Hypothalamus (tissue), 51 donors: ENCODE results near the gene KIAA0586.
"Not testable (repeated sequence)": the region's sequence is repeated elsewhere in the genome, so short reads cannot be mapped to it uniquely, and the experiment has no call there.

Source experiments
- DNase-seq, 51 donors: peaks; one replicate each; lab custom pipeline; 2025; lab: John Stamatoyannopoulos, UW

The KIAA0586 gene

GRCh38 chr14:58541633-58542022 lies 114.1 kb downstream of the KIAA0586 start:
- DNase-seq: no peak

- no peak for DNase-seq
These were observed 115.7 kb downstream of the KIAA0586 start for GRCh38 chr14:58543253-58543652.

- DNase-seq: no peak
These were observed 120.1 kb downstream of the KIAA0586 start for GRCh38 chr14:58547649-58548048.

GRCh38 chr14:58549105-58549757 lies 121.7 kb downstream of the KIAA0586 start:
- peak in 1 of 51 donors; percentile 4 for DNase-seq

DNA sequence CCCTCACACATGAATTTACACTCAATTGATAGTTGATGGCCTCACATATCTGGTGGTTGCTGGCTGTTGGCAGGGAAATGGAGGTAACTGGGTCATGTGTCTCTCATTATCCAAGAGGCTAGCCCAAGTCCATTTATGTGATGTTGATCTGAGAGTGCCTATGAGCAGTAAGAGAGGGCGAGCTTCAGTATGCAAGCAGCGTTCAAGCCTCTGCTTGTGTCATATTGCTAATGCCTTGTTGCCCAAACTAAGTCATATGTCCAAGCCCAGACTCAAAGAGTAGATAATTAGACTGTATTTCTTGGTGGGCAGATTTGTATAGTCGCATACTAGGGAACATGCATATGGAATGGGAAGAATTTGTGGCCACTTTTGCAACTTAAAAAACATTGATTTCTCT lies 126.4 kb downstream of the KIAA0586 start:
- no peak for DNase-seq

- no peak for DNase-seq
These were observed 128.1 kb downstream of the KIAA0586 start for GRCh38 chr14:58555647-58556046.

DNA sequence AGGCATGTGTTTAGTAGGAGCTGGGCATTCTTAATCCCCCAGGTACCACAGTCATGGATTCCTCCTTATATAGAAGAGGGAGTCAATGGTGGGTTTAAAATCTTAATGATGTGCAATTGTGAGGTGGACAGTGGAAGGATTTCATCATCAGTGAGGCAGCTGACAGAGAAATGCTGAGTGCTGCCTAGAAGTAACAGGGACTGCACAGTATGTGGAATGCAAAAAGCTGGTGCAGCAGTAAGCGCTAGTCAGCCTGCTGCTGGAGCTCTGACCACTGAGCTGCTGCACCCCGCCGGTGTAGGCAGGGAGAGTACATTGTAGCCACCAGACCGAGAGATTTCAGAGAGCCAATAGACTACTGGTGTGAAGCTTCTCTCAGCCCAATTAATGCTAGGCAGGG lies 129.7 kb downstream of the KIAA0586 start:
- no peak for DNase-seq

- DNase-seq: no peak
These were observed 132.7 kb downstream of the KIAA0586 start for GRCh38 chr14:58560208-58560607.

GRCh38 chr14:58562141-58562540 lies 134.6 kb downstream of the KIAA0586 start:
- DNase-seq: no peak

DNA sequence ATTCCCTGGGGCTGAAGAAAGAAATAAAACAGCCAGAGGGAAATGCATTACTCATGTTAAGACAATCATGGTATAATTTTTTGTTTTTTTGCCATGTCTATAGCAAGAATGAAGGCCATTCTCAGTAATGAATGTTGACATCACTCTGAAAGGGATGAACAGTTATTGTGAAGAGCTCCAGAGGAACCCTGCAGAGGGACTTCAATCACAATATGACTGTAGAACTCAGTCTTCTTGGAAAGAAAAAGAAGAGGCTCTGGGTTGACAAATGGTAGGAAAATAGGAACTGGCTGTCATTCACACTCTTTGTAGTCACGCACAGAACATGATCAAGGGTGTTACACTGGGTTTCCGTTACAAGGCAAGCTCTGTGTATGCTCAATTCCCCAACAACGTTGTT lies 136.5 kb downstream of the KIAA0586 start:
- DNase-seq: no peak

DNA sequence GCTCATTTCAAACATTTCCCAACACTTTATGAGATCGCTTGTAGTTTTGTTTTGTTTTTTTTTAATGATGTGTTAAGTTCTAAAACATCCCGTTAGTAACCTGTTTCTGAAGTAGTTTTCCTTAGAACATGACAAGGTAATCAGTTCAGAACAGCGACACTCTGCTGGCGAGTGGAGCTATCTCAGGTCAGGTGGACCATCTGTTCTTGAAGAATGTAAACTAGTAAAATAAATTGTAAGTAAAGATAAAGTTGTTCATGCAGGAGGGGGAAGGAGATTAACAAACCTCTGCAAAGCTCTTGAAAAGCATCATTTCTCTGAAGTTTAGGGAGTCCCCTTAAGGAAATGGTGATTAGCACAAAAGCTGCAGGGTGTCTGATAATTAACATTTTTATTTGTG lies 138.3 kb downstream of the KIAA0586 start:
- DNase-seq: no peak

DNA sequence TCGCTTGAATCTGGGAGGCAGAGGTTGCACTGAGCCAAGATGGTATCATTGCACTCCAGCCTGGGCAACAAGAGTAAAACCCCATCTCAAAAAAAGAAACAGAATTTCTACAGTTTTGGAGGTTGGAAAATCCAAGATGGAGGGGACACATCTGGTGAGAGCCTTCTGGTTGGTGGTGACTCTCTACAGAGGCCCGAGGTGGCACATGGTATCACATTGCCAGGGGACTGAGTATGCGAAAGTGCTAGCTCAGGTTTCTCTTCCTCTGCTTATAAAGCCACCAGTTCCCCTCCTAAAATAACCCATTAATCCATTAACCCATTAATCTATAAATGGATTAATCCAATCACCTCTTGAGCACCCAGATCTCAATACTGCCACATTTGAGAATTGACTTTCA lies 139.5 kb downstream of the KIAA0586 start:
- DNase-seq: no peak

DNA sequence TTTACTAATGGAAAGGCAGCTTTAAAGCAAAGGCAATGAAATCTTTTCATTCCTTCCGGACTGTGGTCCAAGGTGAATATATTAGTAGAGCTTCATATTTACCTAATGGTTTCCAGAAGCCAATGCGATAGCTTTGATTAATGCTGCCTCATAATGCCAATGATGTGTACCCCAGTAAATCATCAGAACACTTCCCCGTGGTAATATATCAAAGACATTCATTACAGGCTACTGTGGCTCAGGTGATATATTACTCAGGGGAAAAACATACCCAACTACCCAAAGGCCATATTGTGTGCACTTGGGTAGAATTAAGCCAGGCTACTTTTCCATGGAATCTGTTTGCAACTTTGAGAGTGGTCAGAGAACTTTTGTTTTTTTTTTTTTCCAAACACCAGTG lies 140.8 kb downstream of the KIAA0586 start:
- no peak for DNase-seq

GRCh38 chr14:58571256-58571655 lies 143.7 kb downstream of the KIAA0586 start:
- DNase-seq: no peak

GRCh38 chr14:58571769-58572472 lies 144.4 kb downstream of the KIAA0586 start:
- peak in 1 of 51 donors; percentile 39 for DNase-seq

DNA sequence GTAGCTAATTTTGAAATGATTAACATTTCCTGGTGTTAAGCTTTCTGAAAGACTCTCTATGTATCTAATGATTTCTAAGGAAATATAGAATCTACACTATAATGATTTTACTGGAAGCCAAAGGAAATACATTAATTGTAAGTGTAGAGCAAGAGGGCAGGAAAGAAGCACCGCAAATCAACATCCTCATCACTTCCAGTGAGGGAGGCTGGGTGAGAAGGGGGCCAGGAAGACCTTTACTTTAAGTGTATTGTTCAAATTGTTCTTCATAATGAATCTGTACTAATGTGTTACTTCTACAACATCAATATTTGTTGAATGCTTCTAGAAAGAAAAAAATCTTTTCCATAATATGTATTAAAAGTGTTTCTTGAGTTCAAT lies 144.9 kb downstream of the KIAA0586 start:
- no peak for DNase-seq

- DNase-seq: no peak
These were observed 145.3 kb downstream of the KIAA0586 start for GRCh38 chr14:58572863-58573262.

GRCh38 chr14:58574623-58575022 lies 147.1 kb downstream of the KIAA0586 start:
- DNase-seq: no peak

DNA sequence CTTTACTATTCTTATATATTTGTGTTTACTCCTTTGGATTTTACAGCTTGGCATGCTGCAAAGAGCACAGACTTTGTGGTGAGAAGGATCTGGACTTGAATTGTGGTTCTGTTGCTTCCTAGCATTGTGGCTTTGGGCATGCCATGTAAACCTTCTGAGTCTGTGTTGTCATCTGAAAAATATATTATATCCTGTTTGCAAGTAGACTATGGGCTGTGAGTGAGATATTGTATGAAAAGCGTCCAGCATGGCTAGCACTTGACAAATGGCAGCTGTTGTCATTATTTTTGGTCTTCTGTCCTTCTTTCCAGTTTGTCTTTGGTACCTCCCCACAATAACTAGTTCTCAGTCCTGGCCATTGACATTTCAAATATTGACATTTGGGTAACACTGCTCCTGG lies 148.4 kb downstream of the KIAA0586 start:
- no peak for DNase-seq

DNA sequence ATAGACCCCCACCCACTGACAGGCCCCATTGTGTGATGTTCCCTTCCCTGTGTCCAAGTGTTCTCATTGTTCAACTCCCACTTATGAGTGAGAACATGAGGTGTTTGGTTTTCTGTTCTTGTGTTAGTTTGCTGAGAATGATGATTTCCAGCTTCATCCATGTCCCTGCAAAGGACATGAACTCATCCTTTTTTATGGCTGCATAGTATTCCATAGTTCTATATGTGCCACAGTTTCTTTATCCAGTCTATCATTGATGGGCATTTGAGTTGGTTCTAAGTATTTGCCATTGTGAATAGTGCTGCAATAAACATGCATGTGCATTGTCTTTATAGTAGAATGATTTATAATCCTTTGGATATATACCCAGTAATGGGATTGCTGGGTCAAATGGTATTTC lies 152.5 kb downstream of the KIAA0586 start:
- not testable (repeated sequence) for DNase-seq

DNA sequence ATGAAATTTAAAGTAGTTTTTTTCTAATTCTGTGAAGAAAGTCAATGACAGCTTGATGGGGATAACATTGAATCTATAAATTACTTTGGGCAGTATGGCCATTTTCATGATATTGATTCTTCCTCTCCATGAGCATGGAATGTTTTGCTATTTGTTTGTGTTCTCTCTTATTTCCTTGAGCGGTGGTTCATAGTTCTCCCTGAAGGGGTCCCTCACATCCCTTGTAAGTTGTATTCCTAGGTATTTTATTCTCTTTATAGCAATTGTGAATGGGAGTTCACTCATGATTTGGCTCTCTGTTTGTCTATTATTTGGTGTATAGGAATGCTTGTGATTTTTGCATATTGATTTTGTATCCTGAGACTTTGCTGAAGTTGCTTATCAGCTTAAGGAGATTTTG lies 153.9 kb downstream of the KIAA0586 start:
- DNase-seq: not testable (repeated sequence)

DNA sequence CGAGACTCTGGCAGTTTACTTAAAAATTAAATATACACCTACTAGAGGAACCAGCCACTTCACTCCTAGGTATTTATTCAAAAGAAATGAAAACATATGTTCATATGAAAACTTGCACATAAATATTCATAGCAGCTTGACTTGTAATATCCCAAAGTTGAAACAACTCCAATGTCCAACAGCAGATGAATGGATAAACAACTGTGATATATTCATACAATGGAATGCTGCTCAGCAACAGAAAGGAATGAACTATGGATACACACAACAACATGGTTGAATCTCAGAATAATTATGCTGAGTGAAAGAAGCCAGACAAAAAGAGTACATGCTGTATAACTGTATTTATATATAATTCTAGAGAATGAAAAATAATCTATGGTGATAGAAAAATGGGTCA lies 156.9 kb downstream of the KIAA0586 start:
- DNase-seq: no peak

- DNase-seq: no peak
These were observed 159.8 kb downstream of the KIAA0586 start for GRCh38 chr14:58587271-58587670.
